NB4 (cell line): ENCODE results near the gene SEMA5A.

Experiments
- MAX ChIP-seq: IDR thresholded peaks from 2 replicates; pipeline ENCODE4 v1.6.1; 2011; ENCODE audit warnings: low read depth, low read length
- POLR2A ChIP-seq: IDR thresholded peaks from 2 replicates; pipeline ENCODE4 v1.6.1; 2011; ENCODE audit warnings: mild to moderate bottlenecking; ENCODE audit not compliant: insufficient read length; ENCODE audit errors: extremely low read depth

DNA sequence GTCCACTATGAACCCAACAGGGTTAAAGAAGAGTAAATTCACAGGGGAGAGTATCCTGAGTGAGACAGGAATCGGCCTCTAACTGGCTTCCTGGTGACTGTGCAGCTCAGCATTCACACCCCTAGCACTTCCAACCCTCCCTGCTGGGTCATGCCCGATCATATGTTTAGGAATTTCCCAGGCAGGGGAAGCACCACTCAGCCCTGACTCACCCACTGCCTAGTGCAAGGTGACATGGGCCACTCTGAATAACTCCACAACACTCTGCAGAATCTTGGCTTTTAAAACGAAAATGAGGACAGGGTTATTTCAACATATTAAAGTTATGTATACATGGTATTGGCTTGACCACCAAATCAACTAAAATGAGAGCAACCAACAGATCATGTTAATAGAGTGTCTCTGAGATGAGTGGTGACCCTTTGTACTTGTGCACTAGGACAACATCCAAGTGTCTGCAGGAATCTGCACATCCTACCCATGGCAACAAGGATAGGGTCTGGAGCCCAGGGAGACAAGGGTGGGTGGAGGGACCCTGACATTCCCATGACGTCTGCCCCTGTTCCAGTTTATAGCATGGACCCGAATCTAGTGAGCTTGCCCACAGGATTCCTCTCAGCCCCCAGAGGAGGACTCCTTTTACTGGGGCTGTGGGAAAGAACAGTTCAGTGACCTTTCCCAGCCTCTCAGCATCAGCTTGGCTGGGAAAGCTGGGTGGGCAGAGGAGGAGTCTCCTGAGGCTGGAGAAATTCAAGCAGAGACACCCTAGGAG is 485.8 kb downstream of the SEMA5A start:
- TF ChIP-seq POLR2A (no peak), MAX (no peak)
